DLD1 (cell line): Measurements from ENCODE around the gene DEPDC1B.
"Not testable (repeated sequence)": the region's sequence is repeated elsewhere in the genome, so short reads cannot be mapped to it uniquely, and the experiment has no call there.

ENCODE experiments used
- in situ Hi-C: cut with HindIII; loops from 2 replicates; pipeline ENCODE4 v1.10.0; 2017; ENCODE audit warnings: low sequenced_read_pairs

Gene DEPDC1B

DNA sequence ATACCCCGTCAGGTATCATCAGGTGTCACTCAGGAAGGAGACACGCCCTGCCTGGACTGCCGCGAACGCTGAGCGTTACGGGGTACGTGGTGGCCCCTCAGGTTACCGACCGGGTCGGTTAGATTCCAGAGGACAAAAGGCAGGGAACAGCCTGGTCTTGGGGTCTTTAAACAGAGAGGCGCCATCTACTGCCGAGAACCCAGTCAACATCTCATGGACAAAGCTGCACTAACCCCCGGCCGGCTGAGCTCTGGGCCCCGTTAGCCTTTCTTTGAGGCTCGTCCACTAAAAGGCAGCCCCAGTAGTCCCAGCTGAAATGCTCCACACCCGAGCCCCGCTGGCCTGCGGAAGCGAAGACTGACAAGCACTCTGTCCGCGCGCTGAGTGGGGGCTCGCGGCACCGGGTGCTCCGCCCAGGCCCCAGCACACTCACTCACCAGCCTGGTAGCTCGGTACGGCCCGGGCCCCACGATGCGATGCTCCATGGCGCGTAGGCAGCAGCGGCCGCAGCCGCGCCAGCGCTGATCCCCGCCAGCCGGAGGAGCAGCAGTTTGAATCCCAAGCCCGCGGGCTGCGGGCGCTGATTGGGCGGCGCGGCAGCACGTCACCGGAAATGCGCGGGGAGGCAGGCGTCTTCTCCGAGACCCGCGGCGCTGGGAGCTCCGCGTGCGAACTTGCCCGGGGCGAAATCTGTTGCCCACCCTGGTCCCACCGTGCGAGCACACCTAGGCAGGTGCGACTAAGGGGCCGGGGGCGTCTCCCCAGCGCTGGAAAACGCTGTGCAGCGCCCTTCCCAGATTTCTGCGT is at the start of gene DEPDC1B:
Gene DEPDC1B (minus strand): TSS at position 558 of the 807 bp plus-strand sequence. CDS start 73 bp downstream, at position 485.
- in situ Hi-C loops, result no loop called here

- in situ Hi-C loops, result no loop called here
Observed at GRCh38 chr5:60744682-60745081, 44.7 kb upstream of the DEPDC1B start.

- in situ Hi-C loops, result no loop called here
Observed at GRCh38 chr5:60743511-60744314, 43.7 kb upstream of the DEPDC1B start.

- in situ Hi-C loops, result no loop called here
Observed at GRCh38 chr5:60740322-60740721, 40.4 kb upstream of the DEPDC1B start.

- in situ Hi-C loops, result no loop called here
Observed at GRCh38 chr5:60738933-60739332, 39.0 kb upstream of the DEPDC1B start.

DNA sequence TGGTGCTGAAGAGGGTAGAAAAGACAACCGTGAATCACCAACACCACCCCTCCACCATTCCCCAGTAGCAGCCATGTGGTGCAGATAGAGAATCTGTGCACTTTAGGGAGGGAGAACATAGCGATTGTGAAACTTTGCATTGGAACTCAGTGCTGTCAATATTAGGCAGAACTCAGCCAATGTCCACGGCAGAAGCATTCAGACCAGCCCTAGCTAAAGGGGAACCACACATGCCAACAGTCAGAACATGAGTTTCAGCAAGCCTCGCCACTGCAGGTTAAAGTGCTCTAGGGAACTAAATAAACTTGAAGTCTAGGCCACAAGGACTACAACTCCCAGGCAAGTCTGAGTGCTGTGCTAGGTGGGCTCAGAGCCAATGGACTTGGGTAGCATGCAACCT is 38.5 kb upstream of the DEPDC1B start:
- in situ Hi-C loops, result no loop called here

GRCh38 chr5:60730858-60731257 is 30.9 kb upstream of the DEPDC1B start:
- in situ Hi-C loops, result not testable (repeated sequence)

- in situ Hi-C loops, result no loop called here
Observed at GRCh38 chr5:60727033-60727679, 27.2 kb upstream of the DEPDC1B start.

DNA sequence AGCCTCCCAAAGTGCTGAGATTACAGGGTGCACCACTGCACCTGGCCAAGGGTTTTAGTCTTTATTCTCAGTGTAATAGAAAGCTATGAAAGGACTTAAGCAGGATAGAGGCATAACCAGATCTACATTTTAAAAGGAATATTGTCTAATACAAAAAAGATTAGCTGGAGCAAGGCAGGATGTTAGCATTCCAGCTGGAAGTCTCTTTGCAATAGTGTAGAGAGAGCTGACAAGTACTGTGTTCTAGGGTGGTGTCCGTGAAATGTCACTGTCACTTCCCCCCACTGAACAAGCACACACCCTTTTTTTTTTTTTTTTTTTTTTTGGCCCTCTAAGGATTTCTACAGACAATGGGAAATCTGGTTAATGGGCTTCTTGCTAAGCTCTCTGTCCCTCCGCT is 24.2 kb upstream of the DEPDC1B start:
- in situ Hi-C loops, result no loop called here

DNA sequence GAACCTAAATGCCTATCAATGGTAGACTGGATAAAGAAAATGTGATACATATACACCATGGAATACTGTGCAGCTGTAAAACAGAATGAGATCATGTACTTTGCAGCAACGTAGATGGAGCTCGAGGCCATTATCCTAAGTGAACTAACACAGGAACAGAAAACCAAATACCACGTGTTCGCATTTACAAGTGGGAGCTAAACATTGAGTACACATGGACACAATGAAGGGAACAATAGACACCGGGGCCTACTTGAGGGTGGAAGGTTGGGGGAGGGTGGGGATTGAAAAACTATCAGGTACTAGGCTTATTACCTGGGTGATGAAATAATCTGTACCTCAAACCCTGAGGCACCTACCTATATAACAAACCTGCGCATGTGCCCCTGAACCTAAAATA is 22.4 kb upstream of the DEPDC1B start:
- in situ Hi-C loops, result no loop called here

GRCh38 chr5:60719329-60719728 is 19.4 kb upstream of the DEPDC1B start:
- in situ Hi-C loops, result no loop called here

GRCh38 chr5:60718166-60718892 is 18.4 kb upstream of the DEPDC1B start:
- in situ Hi-C loops, result no loop called here

DNA sequence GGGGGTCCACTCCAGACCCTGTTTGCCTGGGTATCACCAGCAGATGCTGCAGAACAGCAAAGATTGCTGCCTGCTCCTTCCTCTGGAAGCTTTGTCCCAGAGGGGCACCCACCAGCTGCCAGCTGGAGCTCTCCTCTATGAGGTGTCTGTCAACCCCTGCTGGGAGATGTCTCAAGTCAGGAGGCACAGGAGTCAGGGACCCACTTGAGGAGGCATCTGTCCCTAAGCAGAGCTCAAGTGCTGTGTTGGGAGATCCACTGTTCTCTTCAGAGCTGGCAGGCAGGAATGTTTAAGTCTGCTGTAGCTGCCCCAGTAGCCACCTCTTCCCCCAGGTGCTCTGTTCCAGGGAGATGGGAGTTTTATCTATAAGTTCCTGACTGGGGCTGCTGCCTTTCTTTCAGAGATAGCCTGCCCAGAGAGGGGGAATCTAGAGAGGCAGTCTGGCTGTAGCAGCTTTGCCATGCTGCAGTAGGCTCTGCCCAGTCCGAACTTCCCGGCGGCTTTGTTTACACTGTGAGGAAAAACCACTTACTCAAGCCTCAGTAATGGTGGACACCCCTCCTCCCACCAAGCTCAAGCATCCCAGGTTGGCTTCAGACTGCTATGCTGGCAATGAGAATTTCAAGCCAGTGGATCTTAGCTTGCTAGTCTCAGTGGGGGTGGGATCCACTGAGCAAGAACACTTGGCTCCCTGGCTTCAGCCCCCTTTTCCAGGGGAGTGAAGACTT is 15.4 kb upstream of the DEPDC1B start:
- in situ Hi-C loops, result not testable (repeated sequence)

DNA sequence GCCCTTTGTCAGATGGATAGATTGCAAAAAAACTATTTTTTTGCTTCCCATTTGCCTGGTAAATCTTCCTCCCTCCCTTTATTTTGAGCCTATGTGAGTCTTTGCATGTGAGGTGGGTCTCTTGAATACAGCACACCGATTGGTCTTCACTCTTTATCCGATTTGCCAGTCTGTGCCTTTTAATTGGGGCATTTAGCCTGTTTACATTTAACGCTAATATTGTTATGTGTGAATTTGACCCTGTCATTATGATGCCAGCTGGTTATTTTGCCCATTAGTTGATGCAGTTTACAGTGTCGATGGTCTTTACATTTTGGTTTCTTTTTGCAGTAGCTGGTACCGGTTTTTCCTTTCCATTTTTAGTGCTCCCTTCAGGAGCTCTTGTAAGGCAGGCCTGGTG is 13.0 kb upstream of the DEPDC1B start:
- in situ Hi-C loops, result no loop called here

DNA sequence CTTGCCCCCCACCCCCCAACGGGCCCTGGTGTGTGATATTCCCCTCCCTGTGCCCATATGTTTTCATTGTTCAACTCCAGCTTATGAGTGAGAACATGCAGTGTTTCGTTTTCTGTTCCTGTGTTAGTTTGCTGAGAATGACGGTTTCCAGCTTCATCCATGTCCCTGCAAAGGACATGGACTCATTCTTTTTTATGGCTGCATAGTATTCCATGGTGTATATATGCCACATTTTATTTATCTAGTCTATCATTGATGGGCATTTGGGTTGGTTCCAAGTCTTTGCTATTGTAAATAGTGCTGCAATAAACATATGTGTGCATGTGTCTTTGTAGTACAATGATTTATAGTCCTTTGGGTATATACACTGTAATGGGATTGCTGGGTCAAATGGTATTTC is 11.9 kb upstream of the DEPDC1B start:
- in situ Hi-C loops, result not testable (repeated sequence)

DNA sequence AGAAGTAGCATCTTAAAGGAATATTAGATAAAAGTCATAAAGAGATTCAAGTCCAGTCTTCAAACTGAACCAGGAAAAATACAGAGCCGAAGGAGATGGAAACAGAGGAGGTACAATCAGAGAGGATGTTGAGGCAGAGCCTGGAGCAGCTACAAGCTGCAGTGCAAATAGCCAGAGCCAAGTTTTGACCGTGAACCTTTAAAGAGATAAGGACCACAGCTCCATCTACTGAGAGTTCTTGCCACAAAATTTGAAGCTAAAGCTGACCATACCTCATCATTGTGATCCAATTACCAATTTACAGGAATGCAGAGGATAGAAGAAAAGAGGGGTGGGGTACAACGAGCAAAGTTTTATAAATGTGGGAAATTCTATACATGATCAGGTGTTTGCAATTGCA is 10.4 kb upstream of the DEPDC1B start:
- in situ Hi-C loops, result no loop called here

DNA sequence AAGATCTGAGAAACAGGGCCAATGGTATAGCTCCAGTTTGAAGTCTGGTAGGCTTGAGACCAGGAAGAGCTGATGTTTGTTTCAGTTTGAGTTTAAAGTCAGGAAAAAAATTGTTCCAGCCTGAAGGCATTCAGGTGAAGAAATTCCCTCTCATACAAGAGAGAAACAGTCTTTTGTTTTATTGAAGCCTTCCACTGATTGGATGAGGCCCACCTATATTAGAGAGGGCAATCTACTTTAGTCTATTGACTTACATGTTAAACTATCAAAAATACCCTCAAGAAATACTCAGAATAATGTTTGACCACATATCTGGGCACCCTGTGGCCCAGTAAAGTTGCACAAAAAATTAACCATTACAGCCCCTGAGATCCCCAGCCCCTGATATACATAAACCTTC is 5.2 kb upstream of the DEPDC1B start:
- in situ Hi-C loops, result no loop called here

- in situ Hi-C loops, result no loop called here
Observed at GRCh38 chr5:60703944-60704343, 4.0 kb upstream of the DEPDC1B start.

DNA sequence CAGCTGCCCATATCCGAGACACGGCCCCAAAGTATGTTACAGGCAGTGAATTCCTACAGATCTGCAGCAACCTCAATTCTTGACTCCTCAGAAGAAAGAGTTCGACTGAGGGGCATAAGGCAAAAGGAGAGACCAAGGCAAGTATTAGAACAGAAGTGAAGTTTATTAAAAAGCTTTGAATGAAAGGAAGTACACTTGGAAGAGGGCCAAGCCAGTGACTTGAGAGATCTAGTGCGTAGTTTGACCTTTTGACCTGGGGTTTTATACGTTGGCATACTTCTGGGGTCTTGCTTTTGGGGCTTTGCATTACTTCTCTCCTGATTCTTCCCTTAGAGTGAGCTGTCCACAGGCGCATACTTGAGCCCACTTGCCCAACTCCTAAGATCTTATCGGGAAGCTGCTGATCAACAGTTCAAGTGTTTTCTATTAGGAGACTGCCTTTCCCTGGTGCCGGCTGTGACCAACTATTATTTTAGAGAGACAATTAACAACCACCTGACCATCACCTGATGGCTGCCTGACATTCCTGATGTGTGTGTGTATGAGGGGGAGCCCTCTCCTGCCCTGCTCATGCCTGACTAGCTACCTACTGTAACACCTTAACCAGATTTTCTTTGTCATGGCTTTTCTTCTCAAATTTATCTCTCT is 1.5 kb upstream of the DEPDC1B start:
- in situ Hi-C loops, result no loop called here

DNA sequence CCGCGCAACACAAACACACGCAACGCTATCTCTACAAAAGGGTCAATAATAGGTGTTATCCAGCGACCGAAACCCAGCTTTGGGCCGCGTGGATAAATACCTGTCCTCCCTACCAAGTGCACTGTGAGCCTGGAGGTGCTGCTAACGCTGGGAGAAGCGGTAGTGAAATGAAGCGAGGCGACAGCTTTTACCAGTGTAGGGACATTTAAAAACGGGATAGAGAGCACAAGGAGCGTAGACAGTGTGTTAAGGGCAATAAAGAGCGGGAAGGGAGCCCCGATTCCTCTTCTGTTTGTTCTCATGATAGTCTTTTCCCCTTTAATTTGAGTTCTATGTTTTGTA is 421 bp upstream of the DEPDC1B start:
- in situ Hi-C loops, result no loop called here
